Measurements from ENCODE around the gene RLBP1. TPM values are rescaled to one million over a fixed set of nuclear protein-coding genes. Genes with fewer than 3 reads are reported as not detected.

Gene RLBP1
- total RNA-seq, 1 experiment from 2014 or later: not detected

GRCh38 chr15:89206908-89207331 is 14.5 kb downstream of the RLBP1 start:
- DNase-seq (ENCODE audit: low read depth): peak; percentile 68

GRCh38 chr15:89205991-89206585 is 15.3 kb downstream of the RLBP1 start:
- DNase-seq (ENCODE audit: low read depth): no peak

- DNase-seq (ENCODE audit: low read depth): no peak
Observed at GRCh38 chr15:89203705-89204273, 17.6 kb downstream of the RLBP1 start.

- no peak for DNase-seq (ENCODE audit: low read depth)
Observed at GRCh38 chr15:89201465-89202005, 19.8 kb downstream of the RLBP1 start.

- no peak for DNase-seq (ENCODE audit: low read depth)
Observed at GRCh38 chr15:89200182-89200581, 21.2 kb downstream of the RLBP1 start.

GRCh38 chr15:89199746-89200145 is 21.6 kb downstream of the RLBP1 start:
- no peak for DNase-seq (ENCODE audit: low read depth)

- DNase-seq (ENCODE audit: low read depth): peak; percentile 58
Observed at GRCh38 chr15:89198934-89199333, 22.4 kb downstream of the RLBP1 start.

- DNase-seq (ENCODE audit: low read depth): no peak
Observed at GRCh38 chr15:89198196-89198595, 23.2 kb downstream of the RLBP1 start.

GRCh38 chr15:89197503-89197971 is 23.8 kb downstream of the RLBP1 start:
- DNase-seq (ENCODE audit: low read depth): peak; percentile 59

- no peak for DNase-seq (ENCODE audit: low read depth)
Observed at GRCh38 chr15:89196994-89197393, 24.4 kb downstream of the RLBP1 start.

GRCh38 chr15:89196241-89196640 is 25.1 kb downstream of the RLBP1 start:
- DNase-seq (ENCODE audit: low read depth): no peak

- no peak for DNase-seq (ENCODE audit: low read depth)
Observed at GRCh38 chr15:89195836-89196235, 25.5 kb downstream of the RLBP1 start.

GRCh38 chr15:89194608-89195007 is 26.8 kb downstream of the RLBP1 start:
- no peak for DNase-seq (ENCODE audit: low read depth)

GRCh38 chr15:89192766-89193165 is 28.6 kb downstream of the RLBP1 start:
- DNase-seq (ENCODE audit: low read depth): no peak

GRCh38 chr15:89192136-89192535 is 29.2 kb downstream of the RLBP1 start:
- DNase-seq (ENCODE audit: low read depth): no peak

- no peak for DNase-seq (ENCODE audit: low read depth)
Observed at GRCh38 chr15:89187986-89188514, 33.3 kb downstream of the RLBP1 start.

- no peak for DNase-seq (ENCODE audit: low read depth)
Observed at GRCh38 chr15:89187301-89187985, 33.9 kb downstream of the RLBP1 start.

- DNase-seq (ENCODE audit: low read depth): no peak
Observed at GRCh38 chr15:89186803-89187202, 34.6 kb downstream of the RLBP1 start.

- DNase-seq (ENCODE audit: low read depth): no peak
Observed at GRCh38 chr15:89184886-89185526, 36.4 kb downstream of the RLBP1 start.

- no peak for DNase-seq (ENCODE audit: low read depth)
Observed at GRCh38 chr15:89184357-89184756, 37.0 kb downstream of the RLBP1 start.

- DNase-seq (ENCODE audit: low read depth): peak; percentile 91
Observed at GRCh38 chr15:89179966-89180875, 41.2 kb downstream of the RLBP1 start.

Data from RPMI7951 (cell line).